ENCODE data around the gene ARSB. TPM values are rescaled to one million over a fixed set of nuclear protein-coding genes. Genes with fewer than 3 reads are reported as not detected.

Gene ARSB
- total RNA-seq, 2 experiments from 2014 or later: 9.2 TPM

DNA sequence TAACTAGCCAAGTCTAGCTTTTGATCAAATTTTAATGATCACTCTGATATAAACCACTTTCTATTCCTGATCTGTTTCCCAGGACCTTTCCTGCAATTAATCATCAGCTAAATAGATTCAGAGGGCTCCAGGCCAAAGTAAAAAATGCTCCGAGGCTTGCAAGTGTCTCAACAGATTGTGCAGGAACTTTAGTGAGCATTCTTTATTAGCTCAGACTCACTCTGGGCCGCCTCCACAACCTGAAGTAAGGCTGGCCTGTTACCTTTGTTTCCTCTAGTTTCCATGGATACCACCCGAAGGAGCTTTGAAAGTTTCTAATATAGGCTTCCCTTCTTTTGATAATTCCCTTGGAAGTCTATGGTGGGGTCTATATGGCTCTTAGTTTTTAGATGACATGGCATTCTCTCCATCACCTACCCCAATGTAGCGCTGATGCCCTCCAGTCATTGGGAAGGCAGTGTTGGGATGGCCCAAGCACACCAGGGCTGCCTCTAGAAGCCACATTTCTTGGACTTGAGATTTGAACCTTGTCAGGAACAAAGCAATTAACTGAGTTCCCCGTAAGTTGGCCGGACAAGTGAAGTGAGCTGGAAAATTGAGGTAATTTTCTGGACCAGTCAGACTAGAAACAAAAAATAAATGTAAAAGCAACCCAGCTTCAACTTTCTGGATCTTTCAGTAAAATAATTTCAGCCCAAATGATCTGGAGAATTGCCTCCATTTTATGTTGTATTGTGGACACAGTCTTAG, 238.9 kb downstream of the ARSB start:
- H4K20me1 ChIP-seq (ENCODE audit: insufficient read depth, low read length): no peaks in the 10 kb centered on the region
- ChIA-PET CTCF (ENCODE audit: unreplicated experiment) (no interaction called here), POLR2A (interaction anchor here (0.9 to 2.7 kb wide), 4 partner anchors 9 to 18 kb away, joined by 4 to 10 read pairs (median 6); no protein-coding TSS in a partner anchor)
- no peak overlapping the region for H3K4me2 ChIP-seq (ENCODE audit: low read length)
- TF ChIP-seq, protein P1, sequence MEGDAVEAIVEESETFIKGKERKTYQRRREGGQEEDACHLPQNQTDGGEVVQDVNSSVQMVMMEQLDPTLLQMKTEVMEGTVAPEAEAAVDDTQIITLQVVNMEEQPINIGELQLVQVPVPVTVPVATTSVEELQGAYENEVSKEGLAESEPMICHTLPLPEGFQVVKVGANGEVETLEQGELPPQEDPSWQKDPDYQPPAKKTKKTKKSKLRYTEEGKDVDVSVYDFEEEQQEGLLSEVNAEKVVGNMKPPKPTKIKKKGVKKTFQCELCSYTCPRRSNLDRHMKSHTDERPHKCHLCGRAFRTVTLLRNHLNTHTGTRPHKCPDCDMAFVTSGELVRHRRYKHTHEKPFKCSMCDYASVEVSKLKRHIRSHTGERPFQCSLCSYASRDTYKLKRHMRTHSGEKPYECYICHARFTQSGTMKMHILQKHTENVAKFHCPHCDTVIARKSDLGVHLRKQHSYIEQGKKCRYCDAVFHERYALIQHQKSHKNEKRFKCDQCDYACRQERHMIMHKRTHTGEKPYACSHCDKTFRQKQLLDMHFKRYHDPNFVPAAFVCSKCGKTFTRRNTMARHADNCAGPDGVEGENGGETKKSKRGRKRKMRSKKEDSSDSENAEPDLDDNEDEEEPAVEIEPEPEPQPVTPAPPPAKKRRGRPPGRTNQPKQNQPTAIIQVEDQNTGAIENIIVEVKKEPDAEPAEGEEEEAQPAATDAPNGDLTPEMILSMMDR (conservative IDR thresholded peaks at IDR 0.05; ENCODE audit: low read length): no peak
- TF ChIP-seq EZH2phosphoT487 (IDR thresholded peaks at IDR 0.05; ENCODE audit: borderline replicate concordance, low read depth, low read length): no peak
- intact Hi-C loops (cut with micrococcal nuclease; ENCODE audit: unreplicated experiment): no loop called here
- no peak overlapping the region for H2AFZ ChIP-seq (ENCODE audit: low read length)
- no peaks in the 10 kb centered on the region for H3K79me2 ChIP-seq (ENCODE audit: insufficient read depth, low read depth, low read length)
- H3K9me3 ChIP-seq (ENCODE audit: low read length): no peaks in the 10 kb centered on the region
- H3K4me1 ChIP-seq (ENCODE audit: insufficient read depth, low read length, poor library complexity, severe bottlenecking): no peaks in the 10 kb centered on the region
- H3K27ac ChIP-seq (ENCODE audit: low read depth, low read length, poor library complexity, severe bottlenecking): no peak overlapping the region
- no peaks in the 10 kb centered on the region for H3K36me3 ChIP-seq (ENCODE audit: insufficient read depth, low read length)
- DNase-seq (ENCODE audit: low spot score): no peak
- H3K4me3 ChIP-seq (ENCODE audit: low read depth, low read length, poor library complexity, severe bottlenecking): no peak overlapping the region
- BruUV-seq (replicated peaks): no TSS peak
- no peaks in the 10 kb centered on the region for H3K9me2 ChIP-seq (ENCODE audit: insufficient read depth, low read length)

DNA sequence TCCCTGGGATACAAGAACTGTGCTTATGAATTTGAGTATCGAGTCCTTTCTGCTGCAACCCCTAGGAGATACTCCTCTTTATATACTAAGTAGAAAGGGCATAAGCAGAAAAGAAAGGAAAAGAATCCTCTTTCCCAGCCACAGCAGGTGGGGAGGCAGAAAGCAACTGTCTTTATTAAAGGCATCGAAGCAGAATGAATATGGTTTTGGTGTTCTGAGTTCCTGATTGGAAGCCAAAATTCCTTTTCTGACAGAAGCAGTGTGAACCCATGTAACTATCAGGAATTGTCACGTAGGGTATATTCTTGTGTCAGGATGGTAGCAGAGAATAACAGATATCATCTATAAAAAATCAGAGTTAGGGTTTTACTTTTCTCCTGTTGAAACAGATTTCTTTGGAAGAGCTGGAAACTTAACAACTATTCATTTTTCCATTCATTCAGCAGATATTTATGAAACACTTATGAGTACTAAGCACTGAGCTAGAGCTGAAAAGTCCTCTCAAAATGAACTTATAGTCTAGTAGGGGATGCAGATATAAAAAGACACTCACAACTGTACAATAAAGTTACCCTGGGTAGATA, 240.1 kb downstream of the ARSB start:
- Histone ChIP-seq H3K4me1 (ENCODE audit: insufficient read depth, low read length, poor library complexity, severe bottlenecking) (no peaks in the 10 kb centered on the region), H3K9me3 (ENCODE audit: low read length) (no peaks in the 10 kb centered on the region), H4K20me1 (ENCODE audit: insufficient read depth, low read length) (no peaks in the 10 kb centered on the region), H3K9me2 (ENCODE audit: insufficient read depth, low read length) (no peaks in the 10 kb centered on the region), H3K4me3 (ENCODE audit: low read depth, low read length, poor library complexity, severe bottlenecking) (no peak overlapping the region), H3K4me2 (ENCODE audit: low read length) (no peak overlapping the region), H3K79me2 (ENCODE audit: insufficient read depth, low read depth, low read length) (no peaks in the 10 kb centered on the region), H2AFZ (ENCODE audit: low read length) (no peak overlapping the region), H3K36me3 (ENCODE audit: insufficient read depth, low read length) (no peaks in the 10 kb centered on the region), H3K27ac (ENCODE audit: low read depth, low read length, poor library complexity, severe bottlenecking) (no peak overlapping the region)
- intact Hi-C loops (cut with micrococcal nuclease; ENCODE audit: unreplicated experiment): no loop called here
- no TSS peak for BruUV-seq (replicated peaks)
- DNase-seq (ENCODE audit: low spot score): no peak
- ChIA-PET POLR2A (interaction anchor here (0.6 to 2.7 kb wide), 3 partner anchors 9 to 221 kb away, joined by 4 to 10 read pairs (median 7); no protein-coding TSS in a partner anchor), CTCF (ENCODE audit: unreplicated experiment) (no interaction called here)
- no peak for TF ChIP-seq EZH2phosphoT487 (IDR thresholded peaks at IDR 0.05; ENCODE audit: borderline replicate concordance, low read depth, low read length)
- TF ChIP-seq, protein P1 (conservative IDR thresholded peaks at IDR 0.05; ENCODE audit: low read length): no peak

DNA sequence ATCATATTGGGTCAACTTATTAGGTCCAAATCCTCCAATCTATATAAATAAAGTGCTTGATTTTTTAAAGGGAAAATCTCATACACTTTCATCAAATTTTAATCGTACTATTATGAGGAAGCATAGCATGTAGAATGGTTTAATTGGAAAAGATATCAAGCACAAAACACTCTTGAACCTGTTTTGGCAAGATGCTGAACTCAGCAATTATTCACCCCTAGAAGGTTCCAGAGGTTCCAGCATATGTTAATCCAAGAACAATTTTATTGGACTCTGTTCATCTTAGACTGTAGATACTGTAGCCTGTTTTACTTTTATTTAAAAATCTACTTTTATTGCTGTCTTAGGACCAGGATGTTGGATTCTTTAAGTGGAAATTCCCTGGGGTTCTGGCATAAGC, 244.1 kb downstream of the ARSB start:
- CTCF ChIA-PET (ENCODE audit: unreplicated experiment): no interaction called here
- Histone ChIP-seq H3K79me2 (ENCODE audit: insufficient read depth, low read depth, low read length) (no peaks in the 10 kb centered on the region), H3K9me2 (ENCODE audit: insufficient read depth, low read length) (no peaks in the 10 kb centered on the region), H2AFZ (ENCODE audit: low read length) (no peak overlapping the region), H3K9me3 (ENCODE audit: low read length) (no peaks in the 10 kb centered on the region), H3K4me3 (ENCODE audit: low read depth, low read length, poor library complexity, severe bottlenecking) (no peak overlapping the region), H3K27ac (ENCODE audit: low read depth, low read length, poor library complexity, severe bottlenecking) (no peak overlapping the region), H4K20me1 (ENCODE audit: insufficient read depth, low read length) (no peaks in the 10 kb centered on the region), H3K4me2 (ENCODE audit: low read length) (no peak overlapping the region), H3K36me3 (ENCODE audit: insufficient read depth, low read length) (no peaks in the 10 kb centered on the region), H3K4me1 (ENCODE audit: insufficient read depth, low read length, poor library complexity, severe bottlenecking) (peaks cover 12% of the 10 kb centered on the region)
- no TSS peak for BruUV-seq (replicated peaks)
- TF ChIP-seq, protein P1 (conservative IDR thresholded peaks at IDR 0.05; ENCODE audit: low read length): no peak
- TF ChIP-seq EZH2phosphoT487 (IDR thresholded peaks at IDR 0.05; ENCODE audit: borderline replicate concordance, low read depth, low read length): no peak
- POLR2A ChIA-PET: interaction anchor here (1.4 kb wide), 1 partner anchor 20 kb away, joined by 3 read pairs; no protein-coding TSS in a partner anchor
- no peak for DNase-seq (ENCODE audit: low spot score)
- intact Hi-C loops (cut with micrococcal nuclease; ENCODE audit: unreplicated experiment): no loop called here

All from OCI-LY7 (cell line).